ENCODE results near the gene APBB2. TPM values are rescaled to one million over a fixed set of nuclear protein-coding genes. Genes with fewer than 3 reads are reported as not detected.
"Not testable (repeated sequence)": the region's sequence is repeated elsewhere in the genome, so short reads cannot be mapped to it uniquely, and the experiment has no call there.

Gene APBB2
- total RNA-seq, 3 donors from 2014 or later (not counting 1 experiment from before 2014, with no cell fraction given) = 0.38 to 0.48 TPM; not detected in 1

DNA sequence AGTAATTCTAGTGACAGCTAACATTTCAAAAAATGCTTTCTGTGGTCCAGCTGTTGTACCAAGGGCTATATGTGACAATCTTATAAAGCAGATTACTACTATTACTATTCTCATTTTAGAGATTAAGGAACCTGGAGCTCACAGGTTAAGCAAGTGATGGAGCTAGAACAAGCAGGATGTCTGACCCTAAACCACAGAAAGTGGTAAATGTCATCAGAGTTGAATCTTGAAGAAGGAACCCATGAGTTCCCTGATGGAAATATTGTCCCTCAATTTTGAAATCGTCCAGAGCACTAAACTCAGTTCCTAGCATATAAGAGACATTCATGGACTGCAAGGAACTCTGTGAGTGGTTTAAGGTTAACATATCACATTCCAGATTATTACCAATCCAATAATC, 214.0 kb downstream of the APBB2 start:
- H3K27ac ChIP-seq (ENCODE audit: low read length) = no peak overlapping the region
- peaks cover 1% of the 10 kb centered on the region for H3K9me3 ChIP-seq (ENCODE audit: control insufficient read depth, insufficient read depth, low read length)
- no peaks in the 10 kb centered on the region for H3K36me3 Mint-ChIP-seq
- no peak overlapping the region for H3K4me3 ChIP-seq (ENCODE audit: low read length)
- TF ChIP-seq CTCF (IDR thresholded peaks at IDR 0.05) = no peak
- ATAC-seq (no peak), DNase-seq (no peak)
- H3K4me3 Mint-ChIP-seq = no peak overlapping the region
- no peaks in the 10 kb centered on the region for H3K36me3 ChIP-seq (ENCODE audit: control insufficient read depth, insufficient read depth, low read length)
- no peaks in the 10 kb centered on the region for H3K4me1 Mint-ChIP-seq
- no peaks in the 10 kb centered on the region for H3K27me3 ChIP-seq (ENCODE audit: control insufficient read depth, insufficient read depth, low read length)
- no peaks in the 10 kb centered on the region for H3K4me1 ChIP-seq (ENCODE audit: control insufficient read depth, insufficient read depth, low read length)
- intact Hi-C loops (cut with micrococcal nuclease) = no loop called here
- no peak overlapping the region for H3K27ac Mint-ChIP-seq
- no peaks in the 10 kb centered on the region for H3K9me3 Mint-ChIP-seq
- no CpG with 5 or more reads among the region's 1 CpG for WGBS (ENCODE audit: insufficient coverage)
- H3K27me3 Mint-ChIP-seq (ENCODE audit: low read depth in 2 of 2) = no peaks in the 10 kb centered on the region

DNA sequence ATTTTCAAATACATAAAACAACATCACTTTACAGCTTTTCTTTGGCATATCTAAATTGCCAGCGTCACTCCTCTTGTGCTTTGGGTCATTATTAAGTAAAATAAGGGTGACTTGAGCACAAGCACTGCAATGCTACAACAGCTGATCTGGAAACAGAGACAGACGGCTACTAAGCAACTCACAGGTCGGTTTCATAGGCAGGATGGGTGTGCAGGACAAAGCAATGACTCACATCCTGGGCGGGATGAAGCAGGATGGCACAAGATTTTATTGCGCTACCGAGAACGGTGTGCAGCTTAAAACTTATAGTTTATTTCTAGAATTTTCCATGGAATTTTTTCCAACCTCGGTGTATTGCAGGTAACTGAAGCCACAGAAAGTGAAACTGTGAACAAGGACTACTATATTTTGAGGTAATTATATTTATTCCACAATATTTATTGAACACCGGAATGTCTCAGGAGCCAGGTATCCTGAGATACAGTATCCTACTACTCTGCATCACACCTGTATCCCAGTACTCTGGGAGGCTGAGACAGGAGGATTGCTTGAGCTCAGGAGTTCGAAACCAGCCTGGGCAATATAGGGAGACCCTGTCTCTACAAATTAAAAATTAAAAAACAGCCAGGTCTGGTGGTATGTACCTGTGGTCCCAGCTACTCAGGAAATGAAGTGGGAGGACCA, 215.5 kb downstream of the APBB2 start:
- Mint-ChIP-seq H3K4me1 (no peaks in the 10 kb centered on the region), H3K27ac (no peak overlapping the region), H3K36me3 (no peaks in the 10 kb centered on the region), H3K4me3 (no peak overlapping the region), H3K9me3 (no peaks in the 10 kb centered on the region), H3K27me3 (ENCODE audit: low read depth in 2 of 2) (no peaks in the 10 kb centered on the region)
- no peak for TF ChIP-seq CTCF (IDR thresholded peaks at IDR 0.05)
- intact Hi-C loops (cut with micrococcal nuclease) = no loop called here
- H3K4me3 ChIP-seq (ENCODE audit: low read length) = no peak overlapping the region
- no peaks in the 10 kb centered on the region for H3K4me1 ChIP-seq (ENCODE audit: control insufficient read depth, insufficient read depth, low read length)
- H3K36me3 ChIP-seq (ENCODE audit: control insufficient read depth, insufficient read depth, low read length) = no peaks in the 10 kb centered on the region
- no peaks in the 10 kb centered on the region for H3K27me3 ChIP-seq (ENCODE audit: control insufficient read depth, insufficient read depth, low read length)
- H3K9me3 ChIP-seq (ENCODE audit: control insufficient read depth, insufficient read depth, low read length) = no peaks in the 10 kb centered on the region
- no peak overlapping the region for H3K27ac ChIP-seq (ENCODE audit: low read length)
- no peak for ATAC-seq
- 92% methylated on average over 9 of the region's 10 CpGs for WGBS (ENCODE audit: insufficient coverage)
- no peak for DNase-seq

DNA sequence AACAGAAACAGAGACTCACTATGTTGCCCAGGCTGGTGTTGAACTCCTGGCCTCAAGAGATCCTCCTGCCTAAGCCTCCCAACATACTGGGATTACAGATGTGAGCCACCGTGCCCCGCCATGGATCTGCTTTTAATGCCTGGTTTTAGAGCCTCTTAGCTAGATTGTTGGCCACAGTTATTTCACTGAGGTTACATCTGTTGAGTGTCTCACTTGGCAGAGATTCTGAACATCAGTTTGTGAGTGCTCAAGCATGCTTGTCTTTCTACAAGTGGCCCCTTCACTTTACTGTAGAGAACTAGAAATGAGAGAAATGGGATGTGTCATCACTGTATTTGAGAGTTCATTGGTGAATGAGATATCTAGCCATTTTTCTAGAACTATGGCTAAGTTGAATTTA, 218.5 kb downstream of the APBB2 start:
- ATAC-seq = no peak
- WGBS (ENCODE audit: insufficient coverage) = 100% methylated on average over 2 of the region's 2 CpGs
- DNase-seq = no peak
- Histone ChIP-seq H3K4me3 (ENCODE audit: low read length) (no peak overlapping the region), H3K4me1 (ENCODE audit: control insufficient read depth, insufficient read depth, low read length) (no peaks in the 10 kb centered on the region), H3K27ac (ENCODE audit: low read length) (no peak overlapping the region), H3K9me3 (ENCODE audit: control insufficient read depth, insufficient read depth, low read length) (no peaks in the 10 kb centered on the region), H3K27me3 (ENCODE audit: control insufficient read depth, insufficient read depth, low read length) (no peaks in the 10 kb centered on the region), H3K36me3 (ENCODE audit: control insufficient read depth, insufficient read depth, low read length) (no peaks in the 10 kb centered on the region)
- TF ChIP-seq CTCF (IDR thresholded peaks at IDR 0.05) = no peak
- no peaks in the 10 kb centered on the region for H3K9me3 Mint-ChIP-seq
- H3K36me3 Mint-ChIP-seq = no peaks in the 10 kb centered on the region
- H3K27ac Mint-ChIP-seq = no peak overlapping the region
- H3K4me3 Mint-ChIP-seq = no peak overlapping the region
- no peaks in the 10 kb centered on the region for H3K27me3 Mint-ChIP-seq (ENCODE audit: low read depth in 2 of 2)
- H3K4me1 Mint-ChIP-seq = peaks cover 6 to 9% of the 10 kb centered on the region in 2 donors
- intact Hi-C loops (cut with micrococcal nuclease) = no loop called here

GRCh38 chr4:40994321-40994720, 220.0 kb downstream of the APBB2 start:
- WGBS (ENCODE audit: insufficient coverage) = 90% methylated on average over 3 of the region's 4 CpGs
- intact Hi-C loops (cut with micrococcal nuclease); H3K4me3 ChIP-seq (ENCODE audit: low read length); DNase-seq; H3K4me1 ChIP-seq (ENCODE audit: control insufficient read depth, insufficient read depth, low read length); H3K27me3 ChIP-seq (ENCODE audit: control insufficient read depth, insufficient read depth, low read length); H3K27ac Mint-ChIP-seq; H3K9me3 Mint-ChIP-seq; H3K36me3 Mint-ChIP-seq; H3K27me3 Mint-ChIP-seq (ENCODE audit: low read depth in 2 of 2); ATAC-seq; H3K36me3 ChIP-seq (ENCODE audit: control insufficient read depth, insufficient read depth, low read length); H3K9me3 ChIP-seq (ENCODE audit: control insufficient read depth, insufficient read depth, low read length); H3K4me1 Mint-ChIP-seq; H3K27ac ChIP-seq (ENCODE audit: low read length); H3K4me3 Mint-ChIP-seq: not testable (repeated sequence)

- H3K27me3 Mint-ChIP-seq (ENCODE audit: low read depth in 2 of 2); DNase-seq; H3K4me3 ChIP-seq (ENCODE audit: low read length); H3K27ac ChIP-seq (ENCODE audit: low read length); H3K27me3 ChIP-seq (ENCODE audit: control insufficient read depth, insufficient read depth, low read length); H3K36me3 Mint-ChIP-seq; H3K9me3 Mint-ChIP-seq; H3K4me1 Mint-ChIP-seq; H3K9me3 ChIP-seq (ENCODE audit: control insufficient read depth, insufficient read depth, low read length); H3K4me3 Mint-ChIP-seq; H3K4me1 ChIP-seq (ENCODE audit: control insufficient read depth, insufficient read depth, low read length); ATAC-seq; H3K27ac Mint-ChIP-seq; H3K36me3 ChIP-seq (ENCODE audit: control insufficient read depth, insufficient read depth, low read length); intact Hi-C loops (cut with micrococcal nuclease): not testable (repeated sequence)
- 67% methylated on average over 1 of the region's 2 CpGs for WGBS (ENCODE audit: insufficient coverage)
Measured at GRCh38 chr4:40993296-40993693, 221.0 kb downstream of the APBB2 start.

All from natural killer cell (primary cell).